ENCODE data around the gene ARL4D. TPM values are rescaled to one million over a fixed set of nuclear protein-coding genes. Genes with fewer than 3 reads are reported as not detected.

ARL4D gene
- total and polyA plus RNA-seq, 11 donors = 2.2 to 16.2 (median 4.2) TPM

- Histone ChIP-seq H3K36me3 (no peaks in the 10 kb centered on the region), H3K27me3 (no peaks in the 10 kb centered on the region), H3K27ac (no peak overlapping the region), H3K4me3 (no peak overlapping the region), H3K9me3 (no peaks in the 10 kb centered on the region), H3K4me1 (no peaks in the 10 kb centered on the region)
- no peak for TF ChIP-seq POLR2A (IDR thresholded peaks at IDR 0.05)
- TF ChIP-seq CTCF (IDR thresholded peaks at IDR 0.05) = no peak
- WGBS, 4 donors = 86 to 99% (median 88%) methylated on average over 3 of the region's 3 CpGs
- ATAC-seq (no peak), DNase-seq (no peak)
- intact Hi-C loops (cut with DNase I) = no loop called here
These were observed 44.6 kb downstream of the ARL4D start for GRCh38 chr17:43443381-43443780.

GRCh38 chr17:43444223-43445008 lies 45.6 kb downstream of the ARL4D start:
- intact Hi-C loops (cut with DNase I) = no loop called here
- DNase-seq (no peak), ATAC-seq (no peak)
- no peak for TF ChIP-seq POLR2A (IDR thresholded peaks at IDR 0.05)
- no peak for TF ChIP-seq CTCF (IDR thresholded peaks at IDR 0.05)
- Histone ChIP-seq H3K4me1 (no peaks in the 10 kb centered on the region), H3K36me3 (no peaks in the 10 kb centered on the region), H3K9me3 (no peaks in the 10 kb centered on the region), H3K27me3 (no peaks in the 10 kb centered on the region), H3K4me3 (no peak overlapping the region), H3K27ac (no peak overlapping the region)
- 81 to 87% (median 83%) methylated on average over 8 of the region's 8 CpGs for WGBS, 4 donors

GRCh38 chr17:43445009-43445589 lies 46.3 kb downstream of the ARL4D start:
- Histone ChIP-seq H3K27ac (no peak overlapping the region), H3K4me3 (no peak overlapping the region), H3K27me3 (no peaks in the 10 kb centered on the region), H3K36me3 (no peaks in the 10 kb centered on the region), H3K9me3 (no peaks in the 10 kb centered on the region), H3K4me1 (no peaks in the 10 kb centered on the region)
- no peak for ATAC-seq
- WGBS, 4 donors = 68 to 87% (median 78%) methylated on average over 5 of the region's 5 CpGs
- DNase-seq = no peak
- intact Hi-C loops (cut with DNase I) = no loop called here
- TF ChIP-seq CTCF (IDR thresholded peaks at IDR 0.05) = no peak
- no peak for TF ChIP-seq POLR2A (IDR thresholded peaks at IDR 0.05)

GRCh38 chr17:43446773-43447172 lies 48.0 kb downstream of the ARL4D start:
- ATAC-seq = no peak
- no peak overlapping the region for H3K4me3 ChIP-seq
- H3K9me3 ChIP-seq = no peaks in the 10 kb centered on the region
- intact Hi-C loops (cut with DNase I) = no loop called here
- H3K4me1 ChIP-seq = no peaks in the 10 kb centered on the region
- 93 to 96% (median 95%) methylated on average over 5 of the region's 5 CpGs for WGBS, 4 donors
- no peaks in the 10 kb centered on the region for H3K36me3 ChIP-seq
- TF ChIP-seq POLR2A (IDR thresholded peaks at IDR 0.05) = no peak
- DNase-seq = no peak
- H3K27me3 ChIP-seq = no peaks in the 10 kb centered on the region
- H3K27ac ChIP-seq = no peak overlapping the region

Measured in heart left ventricle (tissue), 16 donors.